Measurements from ENCODE around the gene EFCAB13.
"Not testable (repeated sequence)": the region's sequence is repeated elsewhere in the genome, so short reads cannot be mapped to it uniquely, and the experiment has no call there.

EFCAB13 gene

GRCh38 chr17:47427985-47428384 lies 104.2 kb downstream of the EFCAB13 start:
- DNase-seq = no peak

DNA sequence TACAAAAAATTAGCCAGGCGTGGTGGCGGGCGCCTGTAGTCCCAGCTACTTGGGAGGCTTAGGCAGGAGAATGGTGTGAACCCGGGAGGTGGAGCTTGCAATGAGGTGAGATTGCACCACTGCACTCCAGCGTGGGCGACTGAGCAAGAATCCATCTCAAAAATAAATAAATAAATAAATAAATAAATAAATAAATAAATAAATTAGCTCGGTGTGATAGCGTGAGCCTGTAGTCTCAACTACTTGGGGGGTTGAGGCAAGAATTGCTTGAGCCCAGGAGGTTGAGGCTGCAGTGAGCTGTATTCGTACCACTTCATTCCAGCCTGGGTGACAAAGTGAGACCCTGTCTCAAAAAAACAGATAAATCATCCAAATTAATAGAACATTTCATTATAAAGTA lies 108.5 kb downstream of the EFCAB13 start:
- DNase-seq = not testable (repeated sequence)

GRCh38 chr17:47465165-47465564 lies 141.4 kb downstream of the EFCAB13 start:
- DNase-seq = no peak

DNA sequence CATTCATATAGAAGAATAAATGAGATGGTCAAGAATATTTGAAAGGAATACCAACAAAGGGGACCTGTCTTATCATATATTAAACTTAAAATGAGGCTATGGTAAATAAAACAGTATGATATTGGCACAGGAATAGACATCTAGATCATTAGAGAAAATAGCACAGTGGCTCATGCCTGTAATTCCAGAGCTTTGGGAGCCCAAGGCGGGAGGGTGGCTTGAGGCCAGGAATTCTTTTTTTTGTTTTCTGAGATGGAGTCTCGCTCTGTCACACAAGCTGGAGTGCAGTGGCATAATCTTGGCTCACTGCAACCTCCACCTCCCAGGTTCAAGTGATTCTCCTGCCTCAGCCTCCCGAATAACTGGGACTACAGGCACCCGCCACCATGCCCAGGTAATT lies 143.2 kb downstream of the EFCAB13 start:
- DNase-seq = not testable (repeated sequence)

DNA sequence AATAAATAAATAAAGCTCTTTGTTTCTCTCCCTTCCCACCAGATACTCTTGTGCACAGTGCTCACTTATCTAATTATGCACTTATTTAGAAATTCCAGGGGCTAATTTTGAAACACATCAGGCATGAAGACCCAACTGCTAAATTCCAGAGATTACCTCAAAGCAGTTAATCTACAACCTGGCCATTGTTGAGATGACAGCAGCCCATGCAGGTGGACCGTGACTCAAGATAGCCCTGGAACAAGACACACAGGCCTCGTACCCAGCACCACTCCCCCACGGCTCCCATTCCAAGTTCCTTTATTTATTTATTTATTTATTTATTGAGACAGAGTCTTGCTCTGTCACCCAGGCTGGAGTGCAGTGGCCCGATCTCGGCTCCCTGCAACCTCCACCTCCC lies 147.1 kb downstream of the EFCAB13 start:
- DNase-seq = no peak

DNA sequence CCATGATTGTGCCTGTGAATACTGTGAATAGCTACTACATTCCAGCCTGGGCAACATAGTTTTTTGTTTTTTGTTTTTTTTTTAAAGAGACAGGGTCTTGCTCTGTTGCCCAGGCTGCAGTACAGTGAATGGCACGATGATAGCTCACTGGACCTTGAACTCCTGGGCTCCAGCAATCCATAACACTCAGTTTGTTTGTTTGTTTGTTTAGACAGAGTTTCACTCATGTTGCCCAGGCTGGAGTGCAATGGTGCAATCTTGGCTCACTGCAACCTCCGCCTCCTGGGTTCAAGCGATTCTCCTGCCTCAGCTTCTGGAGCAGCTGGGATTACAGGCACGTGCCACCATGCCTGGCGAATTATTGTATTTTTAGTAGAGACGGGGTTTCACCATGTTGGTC lies 148.3 kb downstream of the EFCAB13 start:
- not testable (repeated sequence) for DNase-seq
